ENCODE results near the gene POT1.

- no peak for TF ChIP-seq CTCF (conservative IDR thresholded peaks at IDR 0.05)
- no peak for TF ChIP-seq ZFX (IDR thresholded peaks at IDR 0.05)
Measured at GRCh38 chr7:124812764-124813163, 116.9 kb downstream of the POT1 start.

All from C4-2B (cell line).